Neural progenitor cell (in vitro differentiated cells): ENCODE results near the gene GRPR. TPM values are rescaled to one million over a fixed set of nuclear protein-coding genes. Genes with fewer than 3 reads are reported as not detected.

Source experiments
- DNase-seq: peaks from one replicate; pipeline ENCODE4 v3.0.0-alpha.2; 2016; ENCODE audit warnings: low spot score
- H2AFZ ChIP-seq: fragments of 200-600 bp; sonication (generic); replicated peaks from 2 replicates; pipeline ENCODE4 v1.6.1; 2016; ENCODE audit warnings: antibody characterized with exemption
- H3F3A ChIP-seq: fragments of 200-600 bp; sonication (generic); 2 replicates; pipeline ENCODE4 v1.6.1; 2016; ENCODE audit warnings: antibody characterized with exemption, low read depth
- H3K27ac ChIP-seq: fragments of 200-600 bp; sonication (generic); 2 replicates; pipeline ENCODE4 v1.5.1; 2016; ENCODE audit warnings: mild to moderate bottlenecking
- H3K27me3 ChIP-seq: fragments of 200-600 bp; sonication (generic); 2 replicates; pipeline ENCODE4 v1.6.1; 2016; ENCODE audit warnings: mild to moderate bottlenecking, moderate library complexity
- H3K36me3 ChIP-seq: fragments of 200-600 bp; sonication (generic); 2 replicates; pipeline ENCODE4 v1.5.1; 2016
- H3K4me1 ChIP-seq: fragments of 200-600 bp; sonication (generic); 2 replicates; pipeline ENCODE4 v1.6.1; 2016; ENCODE audit warnings: mixed run types
- H3K4me2 ChIP-seq: fragments of 200-600 bp; sonication (generic); 2 replicates; pipeline ENCODE4 v1.6.1; 2016
- H3K4me3 ChIP-seq: fragments of 200-600 bp; sonication (generic); 2 replicates; pipeline ENCODE4 v1.5.1; 2016
- H3K79me2 ChIP-seq: fragments of 200-600 bp; sonication (generic); 2 replicates; pipeline ENCODE4 v1.6.1; 2016; ENCODE audit warnings: low read depth
- H3K9ac ChIP-seq: fragments of 200-600 bp; sonication (generic); 2 replicates; pipeline ENCODE4 v1.6.1; 2016
- H3K9me3 ChIP-seq: fragments of 200-600 bp; sonication (generic); 2 replicates; pipeline ENCODE4 v1.5.1; 2016; ENCODE audit warnings: low read depth
- H4K20me1 ChIP-seq: fragments of 200-600 bp; sonication (generic); 2 replicates; pipeline ENCODE4 v1.6.1; 2016; ENCODE audit warnings: low read depth
- H3K27ac Mint-ChIP-seq: 3 replicates; pipeline ENCODE4 v1.8.0; 2021; ENCODE audit warnings: mixed read lengths
- H3K27me3 Mint-ChIP-seq: 2 replicates; pipeline ENCODE4 v1.8.0; 2022; ENCODE audit warnings: low read depth, mild to moderate bottlenecking, inconsistent platforms, moderate library complexity, mixed read lengths; ENCODE audit not compliant: insufficient read depth
- H3K36me3 Mint-ChIP-seq: 3 replicates; pipeline ENCODE4 v1.8.0; 2021; ENCODE audit warnings: mixed read lengths
- H3K4me1 Mint-ChIP-seq: 3 replicates; pipeline ENCODE4 v1.8.0; 2021; ENCODE audit warnings: mixed read lengths
- H3K4me3 Mint-ChIP-seq: 3 replicates; pipeline ENCODE4 v1.8.0; 2021; ENCODE audit warnings: mild to moderate bottlenecking, moderate library complexity, mixed read lengths
- H3K9me3 Mint-ChIP-seq: 3 replicates; pipeline ENCODE4 v1.8.0; 2020; ENCODE audit warnings: mixed read lengths
- EZH2 ChIP-seq: fragments of 200-600 bp; sonication (generic); IDR thresholded peaks from 2 replicates; pipeline ENCODE4 v1.6.1; 2017; ENCODE audit warnings: antibody characterized with exemption, mild to moderate bottlenecking, moderate library complexity
- EZH2phosphoT487 ChIP-seq: fragments of 200-600 bp; sonication (generic); IDR thresholded peaks from 2 replicates; pipeline ENCODE4 v1.6.1; 2017; ENCODE audit warnings: antibody characterized with exemption
- total RNA-seq: library from RNA; depleted of rRNA; stranded (reverse); fragments of >200 nt; gene quantifications from 2 replicates; pipeline ENCODE4 v1.2.3, GENCODE V29; 2015; ENCODE audit warnings: low replicate concordance
- TF ChIP-seq, protein P1 (sequence below): fragments of 200-600 bp; sonication (generic); IDR thresholded peaks from 2 replicates; pipeline ENCODE4 v1.5.1; 2017; ENCODE audit warnings: antibody characterized with exemption, mild to moderate bottlenecking

Gene GRPR
- total RNA-seq, 1 donor from 2014 or later = 2.8 TPM

DNA sequence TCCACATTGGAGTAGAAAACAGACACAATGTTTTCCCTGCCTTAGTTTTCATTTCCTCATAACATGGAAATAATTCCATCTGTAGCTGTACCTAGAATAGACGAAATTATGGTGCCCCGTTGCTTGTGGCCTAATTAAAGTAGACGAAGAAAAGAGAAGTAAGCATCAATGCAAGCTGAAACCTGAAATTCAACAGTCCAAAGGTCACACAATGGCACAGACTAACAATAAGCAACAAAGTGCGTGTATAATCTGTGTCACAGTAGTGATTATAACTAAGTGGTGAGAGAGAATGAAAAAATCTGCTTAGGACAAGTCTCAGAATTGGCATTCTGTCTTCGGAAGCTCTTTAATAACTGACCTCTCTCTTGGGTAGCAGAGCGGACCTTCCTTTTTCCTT lies 68.2 kb downstream of the GRPR start:
- H2AFZ ChIP-seq = peak overlapping the region; percentile 46
- H3K36me3 ChIP-seq = no peaks in the 10 kb centered on the region
- no peak overlapping the region for H3K4me2 ChIP-seq
- Mint-ChIP-seq H3K27ac (no peak overlapping the region), H3K9me3 (peaks cover 2% of the 10 kb centered on the region), H3K27me3 (no peaks in the 10 kb centered on the region), H3K36me3 (no peaks in the 10 kb centered on the region), H3K4me3 (no peak overlapping the region), H3K4me1 (no peaks in the 10 kb centered on the region)
- H4K20me1 ChIP-seq = no peaks in the 10 kb centered on the region
- no peak overlapping the region for H3K4me3 ChIP-seq
- no peaks in the 10 kb centered on the region for H3K27me3 ChIP-seq
- H3K79me2 ChIP-seq = no peaks in the 10 kb centered on the region
- TF ChIP-seq EZH2 (no peak), EZH2phosphoT487 (no peak)
- TF ChIP-seq, protein P1, sequence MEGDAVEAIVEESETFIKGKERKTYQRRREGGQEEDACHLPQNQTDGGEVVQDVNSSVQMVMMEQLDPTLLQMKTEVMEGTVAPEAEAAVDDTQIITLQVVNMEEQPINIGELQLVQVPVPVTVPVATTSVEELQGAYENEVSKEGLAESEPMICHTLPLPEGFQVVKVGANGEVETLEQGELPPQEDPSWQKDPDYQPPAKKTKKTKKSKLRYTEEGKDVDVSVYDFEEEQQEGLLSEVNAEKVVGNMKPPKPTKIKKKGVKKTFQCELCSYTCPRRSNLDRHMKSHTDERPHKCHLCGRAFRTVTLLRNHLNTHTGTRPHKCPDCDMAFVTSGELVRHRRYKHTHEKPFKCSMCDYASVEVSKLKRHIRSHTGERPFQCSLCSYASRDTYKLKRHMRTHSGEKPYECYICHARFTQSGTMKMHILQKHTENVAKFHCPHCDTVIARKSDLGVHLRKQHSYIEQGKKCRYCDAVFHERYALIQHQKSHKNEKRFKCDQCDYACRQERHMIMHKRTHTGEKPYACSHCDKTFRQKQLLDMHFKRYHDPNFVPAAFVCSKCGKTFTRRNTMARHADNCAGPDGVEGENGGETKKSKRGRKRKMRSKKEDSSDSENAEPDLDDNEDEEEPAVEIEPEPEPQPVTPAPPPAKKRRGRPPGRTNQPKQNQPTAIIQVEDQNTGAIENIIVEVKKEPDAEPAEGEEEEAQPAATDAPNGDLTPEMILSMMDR = no peak
- no peak for DNase-seq
- no peak overlapping the region for H3K9ac ChIP-seq
- no peak overlapping the region for H3K27ac ChIP-seq
- H3K4me1 ChIP-seq = peaks cover 15% of the 10 kb centered on the region
- no peaks in the 10 kb centered on the region for H3K9me3 ChIP-seq
- H3F3A ChIP-seq = peaks cover 2% of the 10 kb centered on the region

DNA sequence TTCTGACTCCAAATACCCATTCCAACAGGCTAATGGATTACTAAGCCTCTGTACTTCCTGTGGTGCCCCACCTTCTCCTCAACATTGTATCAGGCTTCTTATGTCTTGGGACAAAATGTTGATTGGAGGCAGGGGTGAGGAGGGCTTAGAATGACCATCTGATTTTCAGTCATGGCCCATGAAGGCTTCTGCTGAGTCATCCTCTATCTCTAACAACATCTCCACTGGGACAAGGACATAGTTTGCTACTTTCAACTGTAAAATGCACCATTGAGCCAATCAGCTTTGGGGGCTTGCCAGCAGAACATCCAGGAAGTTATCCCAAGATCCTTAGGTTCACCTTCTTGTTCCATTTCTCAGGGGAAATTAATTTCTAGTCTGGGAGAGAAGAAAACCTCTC lies 73.5 kb downstream of the GRPR start:
- no peak overlapping the region for H3K27ac Mint-ChIP-seq
- peaks cover 2% of the 10 kb centered on the region for H3K9me3 Mint-ChIP-seq

DNA sequence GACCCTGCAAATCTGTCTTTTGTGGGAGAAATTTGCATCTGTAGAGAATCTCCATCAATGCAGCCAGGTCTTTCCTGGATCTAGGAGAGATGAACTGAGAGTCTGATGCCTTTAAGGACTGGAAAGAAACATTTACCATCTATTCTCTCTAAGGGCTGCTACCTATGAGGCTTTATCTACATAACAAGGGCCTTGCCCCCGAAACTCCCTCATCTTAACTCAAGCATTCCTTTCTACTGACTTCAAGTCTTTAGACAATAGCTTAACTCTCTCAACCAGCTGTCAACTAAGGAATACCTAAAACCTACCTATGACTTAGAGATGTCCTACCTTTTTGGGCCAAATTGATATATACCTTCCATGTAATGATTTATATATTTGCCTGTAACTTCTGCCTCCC lies 76.0 kb downstream of the GRPR start:
- no peaks in the 10 kb centered on the region for H3K27me3 ChIP-seq
- no peak for DNase-seq
- no peak overlapping the region for H3K4me3 ChIP-seq
- Mint-ChIP-seq H3K9me3 (peaks cover 2% of the 10 kb centered on the region), H3K27me3 (no peaks in the 10 kb centered on the region), H3K4me3 (no peak overlapping the region), H3K36me3 (no peaks in the 10 kb centered on the region), H3K27ac (no peak overlapping the region), H3K4me1 (no peaks in the 10 kb centered on the region)
- H3K9ac ChIP-seq = no peak overlapping the region
- no peak overlapping the region for H2AFZ ChIP-seq
- TF ChIP-seq EZH2phosphoT487 = no peak
- TF ChIP-seq EZH2 = no peak
- H3K9me3 ChIP-seq = no peaks in the 10 kb centered on the region
- H3K4me1 ChIP-seq = no peaks in the 10 kb centered on the region
- peaks cover 2% of the 10 kb centered on the region for H3F3A ChIP-seq
- no peak overlapping the region for H3K4me2 ChIP-seq
- H3K79me2 ChIP-seq = no peaks in the 10 kb centered on the region
- H3K27ac ChIP-seq = no peak overlapping the region
- H3K36me3 ChIP-seq = no peaks in the 10 kb centered on the region
- no peaks in the 10 kb centered on the region for H4K20me1 ChIP-seq

More for the DNA sequence above, 73.5 kb downstream of the GRPR start:
- no peak for DNase-seq
- Histone ChIP-seq H3K4me2 (no peak overlapping the region), H3K27ac (no peak overlapping the region), H2AFZ (peak overlapping the region; percentile 3), H3K4me1 (peaks cover 4% of the 10 kb centered on the region), H3K9me3 (no peaks in the 10 kb centered on the region), H3K4me3 (no peak overlapping the region), H4K20me1 (no peaks in the 10 kb centered on the region), H3K36me3 (no peaks in the 10 kb centered on the region), H3F3A (peaks cover 2% of the 10 kb centered on the region), H3K9ac (no peak overlapping the region), H3K27me3 (no peaks in the 10 kb centered on the region), H3K79me2 (no peaks in the 10 kb centered on the region)
- TF ChIP-seq EZH2 (no peak), EZH2phosphoT487 (no peak)
- TF ChIP-seq, protein P1 = no peak
- Mint-ChIP-seq H3K27me3 (no peaks in the 10 kb centered on the region), H3K4me3 (no peak overlapping the region), H3K4me1 (no peaks in the 10 kb centered on the region), H3K36me3 (no peaks in the 10 kb centered on the region)

DNA sequence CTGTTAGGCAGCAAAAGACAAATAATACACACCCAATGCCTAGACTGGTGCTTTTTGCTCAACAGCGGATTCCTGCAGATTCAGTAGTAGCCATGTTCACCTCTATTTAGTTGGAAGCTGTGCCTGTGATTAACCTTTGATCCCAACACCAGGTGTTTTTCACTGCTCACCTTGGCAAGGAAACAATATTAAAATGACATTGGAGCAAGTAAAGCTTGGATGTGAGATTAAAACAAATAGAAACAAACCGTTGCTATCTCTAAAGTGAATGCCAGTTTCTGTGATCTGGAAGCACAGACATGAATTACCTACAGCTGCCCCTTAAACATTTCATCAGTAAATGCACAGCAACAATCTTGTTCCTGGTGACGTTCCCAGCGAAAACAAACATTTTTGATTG lies 79.6 kb downstream of the GRPR start:
- no peaks in the 10 kb centered on the region for H4K20me1 ChIP-seq
- Mint-ChIP-seq H3K4me3 (no peak overlapping the region), H3K4me1 (no peaks in the 10 kb centered on the region), H3K36me3 (no peaks in the 10 kb centered on the region), H3K9me3 (no peaks in the 10 kb centered on the region), H3K27ac (no peak overlapping the region), H3K27me3 (no peaks in the 10 kb centered on the region)
- no peak overlapping the region for H3K4me2 ChIP-seq
- no peaks in the 10 kb centered on the region for H3K27me3 ChIP-seq
- no peak overlapping the region for H3K4me3 ChIP-seq
- H3K9me3 ChIP-seq = no peaks in the 10 kb centered on the region
- no peaks in the 10 kb centered on the region for H3K79me2 ChIP-seq
- H2AFZ ChIP-seq = no peak overlapping the region
- DNase-seq = no peak
- no peaks in the 10 kb centered on the region for H3K4me1 ChIP-seq
- no peak overlapping the region for H3K27ac ChIP-seq
- no peaks in the 10 kb centered on the region for H3K36me3 ChIP-seq
- TF ChIP-seq EZH2 = no peak
- TF ChIP-seq EZH2phosphoT487 = no peak
- TF ChIP-seq, protein P1 = no peak
- peaks cover 2% of the 10 kb centered on the region for H3F3A ChIP-seq
- H3K9ac ChIP-seq = no peak overlapping the region

Other genes starting within 250 kb of the GRPR start
- gene MAGEB17, start 43.9 kb downstream of the GRPR start, total RNA-seq = 0.09 TPM in 1 of 2 replicates, not detected in the other